ENCODE data around the gene RGS4. TPM values are rescaled to one million over a fixed set of nuclear protein-coding genes. Genes with fewer than 3 reads are reported as not detected.

The RGS4 gene
- total RNA-seq, 1 donor from 2014 or later: 38.1 TPM

GRCh38 chr1:163036671-163037070 lies 32.5 kb upstream of the RGS4 start:
- Mint-ChIP-seq H3K9me3 (no peaks in the 10 kb centered on the region), H3K27ac (no peak overlapping the region), H3K36me3 (no peaks in the 10 kb centered on the region), H3K4me3 (no peak overlapping the region), H3K4me1 (ENCODE audit: unreplicated experiment) (peaks cover 26% of the 10 kb centered on the region), H3K27me3 (no peaks in the 10 kb centered on the region)
- DNase-seq (ENCODE audit: extremely low spot score, unreplicated experiment): no peak
- TF ChIP-seq CTCF (conservative IDR thresholded peaks at IDR 0.05): no peak

- Mint-ChIP-seq H3K27ac (no peak overlapping the region), H3K27me3 (no peaks in the 10 kb centered on the region), H3K36me3 (no peaks in the 10 kb centered on the region), H3K4me3 (no peak overlapping the region), H3K4me1 (ENCODE audit: unreplicated experiment) (peaks cover 13% of the 10 kb centered on the region), H3K9me3 (no peaks in the 10 kb centered on the region)
- no peak for DNase-seq (ENCODE audit: extremely low spot score, unreplicated experiment)
- no peak for TF ChIP-seq CTCF (conservative IDR thresholded peaks at IDR 0.05)
Observed at GRCh38 chr1:163038928-163039706, 30.0 kb upstream of the RGS4 start.

DNA sequence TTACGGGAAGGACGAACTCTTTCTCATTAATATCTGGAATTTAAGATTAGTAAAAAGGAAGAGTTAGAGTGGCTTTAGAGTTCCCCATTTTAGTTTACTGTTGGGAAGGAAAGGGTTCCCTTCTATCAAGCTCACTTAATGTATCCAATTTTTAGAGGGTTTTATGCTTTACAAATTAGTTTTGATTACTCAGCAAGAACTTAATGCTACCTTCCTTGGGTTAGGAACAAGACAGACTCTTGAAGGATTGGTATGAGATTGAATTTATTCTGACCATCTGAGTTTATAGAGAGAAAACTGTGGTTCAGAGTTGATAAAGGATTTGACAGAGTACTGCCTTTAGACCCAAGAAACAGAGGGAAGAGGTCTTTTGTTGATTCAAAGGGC lies 29.5 kb upstream of the RGS4 start:
- H3K4me1 Mint-ChIP-seq (ENCODE audit: unreplicated experiment): peaks cover 13% of the 10 kb centered on the region
- no peaks in the 10 kb centered on the region for H3K36me3 Mint-ChIP-seq
- no peak overlapping the region for H3K27ac Mint-ChIP-seq
- DNase-seq (ENCODE audit: extremely low spot score, unreplicated experiment): no peak
- no peaks in the 10 kb centered on the region for H3K9me3 Mint-ChIP-seq
- no peak for TF ChIP-seq CTCF (conservative IDR thresholded peaks at IDR 0.05)
- H3K4me3 Mint-ChIP-seq: no peak overlapping the region
- no peaks in the 10 kb centered on the region for H3K27me3 Mint-ChIP-seq

GRCh38 chr1:163046071-163046470 lies 23.1 kb upstream of the RGS4 start:
- TF ChIP-seq CTCF (conservative IDR thresholded peaks at IDR 0.05): no peak
- H3K27ac Mint-ChIP-seq: no peak overlapping the region
- H3K4me1 Mint-ChIP-seq (ENCODE audit: unreplicated experiment): no peaks in the 10 kb centered on the region
- no peaks in the 10 kb centered on the region for H3K27me3 Mint-ChIP-seq
- no peak for DNase-seq (ENCODE audit: extremely low spot score, unreplicated experiment)
- no peaks in the 10 kb centered on the region for H3K36me3 Mint-ChIP-seq
- H3K9me3 Mint-ChIP-seq: no peaks in the 10 kb centered on the region
- H3K4me3 Mint-ChIP-seq: no peak overlapping the region

GRCh38 chr1:163047951-163048659 lies 21.1 kb upstream of the RGS4 start:
- no peaks in the 10 kb centered on the region for H3K36me3 Mint-ChIP-seq
- H3K4me1 Mint-ChIP-seq (ENCODE audit: unreplicated experiment): no peaks in the 10 kb centered on the region
- no peak overlapping the region for H3K27ac Mint-ChIP-seq
- H3K4me3 Mint-ChIP-seq: no peak overlapping the region
- TF ChIP-seq CTCF (conservative IDR thresholded peaks at IDR 0.05): no peak
- DNase-seq (ENCODE audit: extremely low spot score, unreplicated experiment): no peak
- H3K27me3 Mint-ChIP-seq: no peaks in the 10 kb centered on the region
- no peaks in the 10 kb centered on the region for H3K9me3 Mint-ChIP-seq
